ENCODE results near the gene FOXI1. TPM values are rescaled to one million over a fixed set of nuclear protein-coding genes. Genes with fewer than 3 reads are reported as not detected.
A peak's percentile ranks its signal among the peaks of the same experiment; 100 is the strongest.

FOXI1 gene
- total RNA-seq, 1 experiment from 2014 or later: not detected

DNA sequence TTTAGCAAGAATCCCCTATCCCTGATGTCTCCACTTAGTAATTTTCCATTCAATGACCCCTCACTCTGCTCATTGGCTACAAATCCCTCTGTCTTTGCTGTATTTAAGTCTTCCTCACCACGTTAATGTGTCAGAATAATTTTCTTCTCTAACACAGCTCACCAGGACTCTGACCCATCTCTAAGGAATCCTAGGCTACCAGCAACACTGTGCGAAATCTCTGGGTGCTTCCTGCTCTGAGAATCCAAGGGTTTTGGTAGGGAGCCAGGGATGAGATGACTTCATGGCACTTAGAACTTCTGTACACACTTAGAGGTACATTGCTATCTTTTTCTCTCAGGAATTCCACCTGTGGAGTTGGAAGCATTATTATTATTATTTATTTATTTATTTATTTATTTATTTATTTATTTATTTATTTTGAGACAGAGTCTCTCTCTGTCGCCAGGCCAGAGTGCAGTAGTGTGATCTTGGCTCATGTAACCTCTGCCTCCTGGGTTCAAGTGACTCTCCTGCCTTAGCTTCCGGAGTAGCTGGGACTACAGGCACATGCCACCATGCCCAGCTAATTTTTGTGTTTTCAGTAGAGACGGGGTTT is 53.5 kb downstream of the FOXI1 start:
- peak; percentile 34 to 73 for DNase-seq
- POLR2A ChIA-PET (ENCODE audit: unreplicated experiment): no interaction called here
- peaks cover 38% of the 10 kb centered on the region for H3K4me1 ChIP-seq (replicated peaks; ENCODE audit: insufficient read depth)

More for the DNA sequence above, 53.5 kb downstream of the FOXI1 start:
- CTCF ChIA-PET: no interaction called here
- Histone ChIP-seq H4K20me1 (ENCODE audit: insufficient read depth) (no peaks in the 10 kb centered on the region), H2AFZ (no peak overlapping the region), H3F3A (ENCODE audit: insufficient read depth, low read depth) (peaks cover 22% of the 10 kb centered on the region), H3K79me2 (ENCODE audit: low read depth) (no peaks in the 10 kb centered on the region), H3K36me3 (ENCODE audit: low read depth) (no peaks in the 10 kb centered on the region), H3K4me3 (no peak overlapping the region), H3K9me3 (ENCODE audit: insufficient read depth, low read depth) (no peaks in the 10 kb centered on the region), H3K9me2 (ENCODE audit: insufficient read depth) (no peaks in the 10 kb centered on the region), H3K27ac (peak overlapping the region; percentile 42), H3K27me3 (ENCODE audit: insufficient read depth, low read depth) (no peaks in the 10 kb centered on the region), H3K4me2 (0 out of 2 replicates have a peak overlapping the region, but pooled peaks have one; percentile 2)
- intact Hi-C loops (cut with micrococcal nuclease; ENCODE audit: unreplicated experiment): loop anchor here (10.0 kb wide), 1 partner anchor 1844 kb away; no protein-coding TSS in a partner anchor
- TF ChIP-seq, protein P1, sequence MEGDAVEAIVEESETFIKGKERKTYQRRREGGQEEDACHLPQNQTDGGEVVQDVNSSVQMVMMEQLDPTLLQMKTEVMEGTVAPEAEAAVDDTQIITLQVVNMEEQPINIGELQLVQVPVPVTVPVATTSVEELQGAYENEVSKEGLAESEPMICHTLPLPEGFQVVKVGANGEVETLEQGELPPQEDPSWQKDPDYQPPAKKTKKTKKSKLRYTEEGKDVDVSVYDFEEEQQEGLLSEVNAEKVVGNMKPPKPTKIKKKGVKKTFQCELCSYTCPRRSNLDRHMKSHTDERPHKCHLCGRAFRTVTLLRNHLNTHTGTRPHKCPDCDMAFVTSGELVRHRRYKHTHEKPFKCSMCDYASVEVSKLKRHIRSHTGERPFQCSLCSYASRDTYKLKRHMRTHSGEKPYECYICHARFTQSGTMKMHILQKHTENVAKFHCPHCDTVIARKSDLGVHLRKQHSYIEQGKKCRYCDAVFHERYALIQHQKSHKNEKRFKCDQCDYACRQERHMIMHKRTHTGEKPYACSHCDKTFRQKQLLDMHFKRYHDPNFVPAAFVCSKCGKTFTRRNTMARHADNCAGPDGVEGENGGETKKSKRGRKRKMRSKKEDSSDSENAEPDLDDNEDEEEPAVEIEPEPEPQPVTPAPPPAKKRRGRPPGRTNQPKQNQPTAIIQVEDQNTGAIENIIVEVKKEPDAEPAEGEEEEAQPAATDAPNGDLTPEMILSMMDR (conservative IDR thresholded peaks at IDR 0.05): no peak
- no peak for TF ChIP-seq EZH2 (IDR thresholded peaks at IDR 0.05; ENCODE audit: low read depth)
- no TSS peak for BruUV-seq (replicated peaks)

Other genes with a start within 250 kb of the FOXI1 start
- 0.13 TPM in 1 of 2 replicates, not detected in the other for gene INSYN2B, start 125.4 kb upstream of the FOXI1 start, total RNA-seq (2021)
- gene C5orf58, start 127.1 kb downstream of the FOXI1 start, total RNA-seq (2021): not detected in 2 replicates
- gene LCP2, start 191.9 kb downstream of the FOXI1 start, total RNA-seq (2021): not detected in 2 replicates